Renal cortical epithelial cell (primary cell): ENCODE results near the gene SH2D2A. TPM values are rescaled to one million over a fixed set of nuclear protein-coding genes. Genes with fewer than 3 reads are reported as not detected.

Source experiments
- DNase-seq: peaks from one replicate; pipeline ENCODE4 v3.0.0-alpha.2; 2011; ENCODE audit warnings: low read depth
- total RNA-seq: library from RNA; depleted of rRNA; stranded (reverse); fragments of >200 nt; gene quantifications from 2 replicates; pipeline ENCODE4 v1.2.3, GENCODE V29; 2014

Gene SH2D2A
- total RNA-seq, 1 donor from 2014 or later: 0.30 TPM

GRCh38 chr1:156823210-156823790 lies 6.7 kb upstream of the SH2D2A start:
- no peak for DNase-seq

DNA sequence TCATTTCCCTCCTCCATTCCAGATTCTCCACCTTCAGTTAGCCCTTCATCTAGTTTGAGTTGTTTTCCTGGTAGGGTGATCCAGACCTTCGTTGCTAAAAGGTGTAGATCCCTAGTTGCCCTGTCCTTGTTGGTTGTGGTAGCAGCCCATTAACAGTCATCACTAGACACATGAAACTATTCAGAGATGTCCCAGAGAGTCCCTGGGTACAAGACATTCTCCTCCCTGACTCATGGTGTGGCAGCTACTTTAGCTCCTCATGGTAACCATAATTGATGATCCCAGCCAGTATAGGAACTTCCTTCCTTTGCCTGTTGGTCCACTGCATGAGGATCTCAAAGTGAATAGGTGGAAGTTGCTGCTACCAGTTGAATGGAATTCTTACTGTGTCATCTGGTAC lies 6.0 kb upstream of the SH2D2A start:
- no peak for DNase-seq

- DNase-seq: no peak
These were observed 5.2 kb upstream of the SH2D2A start for GRCh38 chr1:156821801-156822200.

GRCh38 chr1:156815961-156816422 lies 656 bp downstream of the SH2D2A start:
- DNase-seq: no peak

DNA sequence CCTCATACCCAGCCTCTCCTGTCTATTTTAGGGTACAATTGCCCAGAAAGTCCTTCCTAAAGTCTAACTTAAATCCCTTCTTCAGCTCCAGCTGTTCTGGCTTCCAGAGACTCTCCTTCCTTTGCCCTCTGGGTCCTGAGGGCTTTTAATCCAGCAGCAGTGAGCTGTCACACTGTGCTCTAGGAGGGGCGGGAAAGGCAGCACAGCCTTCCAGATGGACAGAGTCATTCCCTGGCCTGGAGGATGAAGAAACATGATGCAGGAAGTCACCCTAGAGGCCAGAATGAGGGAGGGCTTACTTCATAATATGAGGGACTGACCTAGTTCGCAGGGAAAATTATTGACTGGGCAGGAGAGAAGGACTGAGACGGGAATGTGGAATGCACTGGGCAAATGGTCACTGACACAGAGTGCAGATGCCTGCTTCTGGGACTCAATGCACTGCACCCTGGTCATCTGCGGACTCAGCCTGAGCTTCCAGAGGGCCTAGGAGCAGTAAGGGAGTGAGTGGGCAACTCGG lies 1.3 kb downstream of the SH2D2A start:
- DNase-seq: no peak

GRCh38 chr1:156814571-156815260 lies 1.9 kb downstream of the SH2D2A start:
- no peak for DNase-seq

- peak; percentile 30 for DNase-seq
These were observed 2.7 kb downstream of the SH2D2A start for GRCh38 chr1:156813750-156814570.

DNA sequence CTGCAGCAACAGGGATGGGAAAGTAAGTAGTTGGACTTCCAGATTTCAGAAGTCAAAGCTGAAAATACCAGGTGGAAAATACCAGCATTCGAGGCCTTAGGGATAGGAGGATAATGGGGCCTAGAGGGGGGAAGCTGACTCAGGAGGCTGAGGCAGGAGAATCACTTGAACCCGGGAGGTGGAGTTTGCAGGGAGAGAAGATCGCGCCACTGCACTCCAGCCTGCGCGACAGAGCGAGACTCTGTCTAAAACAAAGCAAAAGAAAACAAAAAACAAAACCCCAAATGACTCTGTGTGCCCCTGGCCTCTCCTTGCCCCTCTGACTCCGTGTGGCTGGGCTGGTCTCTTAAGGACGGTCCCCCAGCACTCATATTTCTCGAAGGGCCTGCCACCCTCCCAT lies 3.4 kb downstream of the SH2D2A start:
- no peak for DNase-seq

GRCh38 chr1:156812293-156812990 lies 4.2 kb downstream of the SH2D2A start:
- no peak for DNase-seq

GRCh38 chr1:156811168-156811567 lies 5.5 kb downstream of the SH2D2A start:
- no peak for DNase-seq

GRCh38 chr1:156809711-156810366 lies 6.8 kb downstream of the SH2D2A start:
- DNase-seq: no peak

DNA sequence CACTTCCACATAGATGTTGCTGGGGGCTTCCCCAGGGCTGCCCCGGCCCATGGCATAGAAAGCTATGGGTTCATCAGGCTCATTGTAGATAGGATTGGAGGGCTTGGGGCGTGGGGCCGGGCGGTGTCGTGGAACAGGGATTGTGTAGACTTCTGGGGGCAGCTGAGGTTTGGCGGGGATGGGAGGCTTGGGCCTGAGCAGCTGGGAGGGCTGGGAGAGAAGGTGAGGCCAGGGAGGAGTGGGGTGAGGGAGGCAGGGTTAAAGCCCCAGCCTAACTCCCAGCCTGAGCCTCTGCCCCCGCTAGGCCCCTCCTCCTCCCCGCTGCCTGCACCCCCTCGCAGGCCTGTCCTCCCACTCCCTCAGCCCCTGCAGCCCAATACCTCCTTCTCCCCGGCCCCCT lies 7.4 kb downstream of the SH2D2A start:
- DNase-seq: no peak

GRCh38 chr1:156808186-156809030 lies 8.2 kb downstream of the SH2D2A start:
- DNase-seq: no peak

DNA sequence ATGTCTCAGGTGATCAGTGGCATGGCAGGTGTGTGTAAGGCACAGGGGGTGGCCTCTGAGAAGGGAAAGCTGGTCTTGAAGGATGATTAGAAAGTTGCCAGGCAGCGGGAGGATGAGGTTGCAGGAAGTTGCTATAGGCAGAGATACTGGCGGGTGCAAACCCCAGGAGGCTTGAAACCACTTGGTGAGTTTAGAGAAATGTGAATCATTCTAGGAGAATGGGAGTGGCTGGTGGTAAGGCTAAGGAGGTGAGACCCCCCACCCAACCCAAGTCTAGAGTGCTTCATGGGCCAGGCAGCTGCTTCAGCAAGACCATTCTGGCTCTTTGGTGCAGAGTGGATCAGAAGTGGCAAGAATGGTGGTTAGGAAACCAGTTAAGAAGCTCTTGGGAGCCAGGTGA lies 9.0 kb downstream of the SH2D2A start:
- DNase-seq: no peak

- no peak for DNase-seq
These were observed 9.9 kb downstream of the SH2D2A start for GRCh38 chr1:156806512-156807440.

GRCh38 chr1:156805766-156806511 lies 10.7 kb downstream of the SH2D2A start:
- peak; percentile 21 for DNase-seq

- DNase-seq: peak; percentile 62
These were observed 11.9 kb downstream of the SH2D2A start for GRCh38 chr1:156804572-156805243.

DNA sequence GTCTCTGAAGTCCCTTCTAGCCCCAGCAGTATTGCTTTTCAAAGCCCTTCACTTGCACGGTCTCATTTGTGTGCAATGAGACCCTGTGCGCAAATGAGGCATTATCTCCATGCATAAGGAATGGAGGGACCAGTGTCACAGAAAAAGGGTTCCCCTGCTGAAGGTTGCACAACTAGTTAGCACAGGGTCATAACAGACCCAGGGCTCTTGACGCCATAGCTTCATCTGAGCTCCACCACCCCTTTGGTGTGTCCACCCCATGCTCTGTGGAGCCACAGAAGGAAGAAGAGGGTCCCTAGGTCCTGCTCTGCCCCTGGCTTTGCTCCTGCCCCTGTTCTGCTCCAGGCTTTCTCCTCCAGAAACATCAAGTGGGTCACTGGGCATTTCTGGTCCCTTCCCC lies 12.6 kb downstream of the SH2D2A start:
- DNase-seq: no peak
